ENCODE data around the gene GPBAR1. TPM values are rescaled to one million over a fixed set of nuclear protein-coding genes. Genes with fewer than 3 reads are reported as not detected.
A peak's percentile ranks its signal among the peaks of the same experiment; 100 is the strongest.
"Not testable (repeated sequence)": the region's sequence is repeated elsewhere in the genome, so short reads cannot be mapped to it uniquely, and the experiment has no call there.

The GPBAR1 gene
- polyA plus RNA-seq, 4 donors = 1.6 to 2.8 (median 1.9) TPM

- no peak for DNase-seq (ENCODE audit: low read depth in 4 of 4, low spot score in 3 of 4)
These were observed 4.8 kb downstream of the GPBAR1 start for GRCh38 chr2:218265626-218266025.

- no peak for DNase-seq (ENCODE audit: low read depth in 4 of 4, low spot score in 3 of 4)
These were observed 5.6 kb downstream of the GPBAR1 start for GRCh38 chr2:218266316-218266979.

- no peak for DNase-seq (ENCODE audit: low read depth in 4 of 4, low spot score in 3 of 4)
These were observed 6.4 kb downstream of the GPBAR1 start for GRCh38 chr2:218267259-218267658.

- peak; percentile 99 to 100 (median 100) for DNase-seq (ENCODE audit: low read depth in 4 of 4, low spot score in 3 of 4)
These were observed 9.3 kb downstream of the GPBAR1 start, which contains the start of the genes AAMP and PNKD for GRCh38 chr2:218269900-218270720. TSS of gene AAMP (minus strand) at chr2:218270137. CDS start at chr2:218270086, 51 bp downstream. TSS of gene PNKD (plus strand) at chr2:218270519. CDS start at chr2:218270536, 17 bp downstream.

GRCh38 chr2:218270721-218271486 is 10.1 kb downstream of the GPBAR1 start:
- no peak for DNase-seq (ENCODE audit: low read depth in 4 of 4, low spot score in 3 of 4)

GRCh38 chr2:218271487-218271797 is 10.6 kb downstream of the GPBAR1 start:
- DNase-seq (ENCODE audit: low read depth in 4 of 4, low spot score in 3 of 4) = no peak

- DNase-seq (ENCODE audit: low read depth in 4 of 4, low spot score in 3 of 4) = no peak
These were observed 11.2 kb downstream of the GPBAR1 start for GRCh38 chr2:218271865-218272530.

- no peak for DNase-seq (ENCODE audit: low read depth in 4 of 4, low spot score in 3 of 4)
These were observed 11.9 kb downstream of the GPBAR1 start for GRCh38 chr2:218272531-218273212.

GRCh38 chr2:218273214-218273907 is 12.5 kb downstream of the GPBAR1 start:
- DNase-seq (ENCODE audit: low read depth in 4 of 4, low spot score in 3 of 4) = not testable (repeated sequence)

GRCh38 chr2:218273908-218274249 is 13.1 kb downstream of the GPBAR1 start:
- DNase-seq (ENCODE audit: low read depth in 4 of 4, low spot score in 3 of 4) = no peak

GRCh38 chr2:218274586-218274985 is 13.8 kb downstream of the GPBAR1 start:
- DNase-seq (ENCODE audit: low read depth in 4 of 4, low spot score in 3 of 4) = no peak

- DNase-seq (ENCODE audit: low read depth in 4 of 4, low spot score in 3 of 4) = no peak
These were observed 14.7 kb downstream of the GPBAR1 start for GRCh38 chr2:218275371-218276072.

- DNase-seq (ENCODE audit: low read depth in 4 of 4, low spot score in 3 of 4) = no peak
These were observed 16.4 kb downstream of the GPBAR1 start for GRCh38 chr2:218276986-218277755.

- DNase-seq (ENCODE audit: low read depth in 4 of 4, low spot score in 3 of 4) = no peak
These were observed 17.1 kb downstream of the GPBAR1 start for GRCh38 chr2:218277921-218278320.

GRCh38 chr2:218278531-218279360 is 17.9 kb downstream of the GPBAR1 start:
- no peak for DNase-seq (ENCODE audit: low read depth in 4 of 4, low spot score in 3 of 4)

GRCh38 chr2:218280260-218280870 is 19.6 kb downstream of the GPBAR1 start:
- DNase-seq (ENCODE audit: low read depth in 4 of 4, low spot score in 3 of 4) = no peak

GRCh38 chr2:218281449-218281848 is 20.6 kb downstream of the GPBAR1 start:
- DNase-seq (ENCODE audit: low read depth in 4 of 4, low spot score in 3 of 4) = no peak
